HepG2 (cell line): ENCODE data around the gene EBF4. TPM values are rescaled to one million over a fixed set of nuclear protein-coding genes. Genes with fewer than 3 reads are reported as not detected.
A peak's percentile ranks its signal among the peaks of the same experiment; 100 is the strongest.

ENCODE experiments used
- EP300 ChIP-seq, 3 experiments: sonication (generic) in 1 of 3; formaldehyde crosslinking in 1 of 3; IDR thresholded peaks; 2 replicates each; pipeline versions ENCODE4 v1.5.1 to v1.6.1; 2011 to 2020; ENCODE audit warnings: low read depth in 2 of 3, low read length in 2 of 3, borderline replicate concordance in 1 of 3, improper control_type of control experiment in 1 of 3, mild to moderate bottlenecking in 1 of 3, missing genetic modification reagents in 1 of 3, moderate library complexity in 1 of 3
- HMGXB3 ChIP-seq: sonication (generic); formaldehyde crosslinking; IDR thresholded peaks from 2 replicates; pipeline ENCODE4 v1.4.0; 2020; ENCODE audit warnings: missing genetic modification reagents, borderline replicate concordance
- HNRNPUL1 ChIP-seq: fragments of 200-400 bp; formaldehyde crosslinking; IDR thresholded peaks from 2 replicates; pipeline ENCODE4 v1.6.1; 2017; ENCODE audit warnings: low read depth, mild to moderate bottlenecking, low read length, moderate library complexity
- MAZ ChIP-seq, 2 experiments: sonication (generic) in 1 of 2; formaldehyde crosslinking in 1 of 2; IDR thresholded peaks; 2 replicates each; pipeline versions ENCODE4 v1.5.0 to v1.6.1; 2012 to 2020; ENCODE audit warnings: low read depth in 2 of 2, mild to moderate bottlenecking in 2 of 2, borderline replicate concordance in 1 of 2, improper control_type of control experiment in 1 of 2, low read length in 1 of 2, missing genetic modification reagents in 1 of 2, moderate library complexity in 1 of 2
- NBN ChIP-seq: fragments of 450-650 bp; conservative IDR thresholded peaks from 2 replicates; pipeline ENCODE4 v1.6.1; 2017
- NFYC ChIP-seq: IDR thresholded peaks from 2 replicates; pipeline ENCODE4 v1.6.1; 2016; ENCODE audit warnings: missing genetic modification reagents, missing compliant biosample characterization
- PHB2 ChIP-seq: fragments of 450-650 bp; IDR thresholded peaks from 2 replicates; pipeline ENCODE4 v1.6.1; 2018; ENCODE audit not compliant: partially characterized antibody
- PHF8 ChIP-seq: sonication (generic); formaldehyde crosslinking; IDR thresholded peaks from 2 replicates; pipeline ENCODE4 v1.5.0; 2020; ENCODE audit warnings: missing genetic modification reagents
- SMAD1 ChIP-seq: sonication (generic); formaldehyde crosslinking; IDR thresholded peaks from 2 replicates; pipeline ENCODE4 v1.4.0; 2020; ENCODE audit warnings: missing genetic modification reagents, low read depth, mild to moderate bottlenecking, borderline replicate concordance
- ZNF225 ChIP-seq: sonication (generic); formaldehyde crosslinking; IDR thresholded peaks from 2 replicates; pipeline ENCODE4 v1.4.0; 2020; ENCODE audit warnings: mild to moderate bottlenecking, missing genetic modification reagents
- ZNF30 ChIP-seq: sonication (generic); formaldehyde crosslinking; IDR thresholded peaks from 2 replicates; pipeline ENCODE4 v1.5.0; 2020; ENCODE audit warnings: mild to moderate bottlenecking, missing genetic modification reagents
- ZNF773 ChIP-seq: sonication (generic); formaldehyde crosslinking; IDR thresholded peaks from 2 replicates; pipeline ENCODE4 v1.4.0; 2020; ENCODE audit warnings: missing genetic modification reagents, borderline replicate concordance
- ZNF839 ChIP-seq: sonication (generic); formaldehyde crosslinking; IDR thresholded peaks from 2 replicates; pipeline ENCODE4 v1.4.0; 2020; ENCODE audit warnings: missing genetic modification reagents, mild to moderate bottlenecking, borderline replicate concordance
- polyA plus RNA-seq, 8 experiments: library from polyadenylated mRNA; depleted of rRNA in 3 of 8; stranded (reverse) in 7 of 8; unstranded in 1 of 8; fragments of >200 nt; fragmentation: Illumina TruSeq in 4 of 8; extraction: Trizol in 4 of 8; gene quantifications; 2 replicates each; pipeline versions ENCODE4 v1.2.1 to v1.2.3, GENCODE V29; 2011 to 2016; ENCODE audit warnings: low read depth in 4 of 8, missing spikeins in 1 of 8, mixed read lengths in 1 of 8; ENCODE audit not compliant: insufficient read depth in 1 of 8
- total RNA-seq, 5 experiments: library from RNA; depleted of rRNA; stranded (reverse); fragments of >200 nt; fragmentation: Illumina TruSeq; extraction: Trizol; gene quantifications; 2 replicates each; pipeline ENCODE4 v1.2.3, GENCODE V29; 2016; ENCODE audit warnings: low read depth in 1 of 5
- TF ChIP-seq, protein P1 (sequence below): sonication (generic); formaldehyde crosslinking; IDR thresholded peaks from 2 replicates; pipeline ENCODE4 v1.8.0; 2022; ENCODE audit warnings: mild to moderate bottlenecking, missing genetic modification reagents, borderline replicate concordance
- TF ChIP-seq, protein P2 (sequence below): sonication (generic); formaldehyde crosslinking; IDR thresholded peaks from 2 replicates; pipeline ENCODE4 v1.4.0; 2020; ENCODE audit warnings: mild to moderate bottlenecking, low read depth, missing genetic modification reagents

The EBF4 gene
- total and polyA plus RNA-seq, 2 of the 13 experiments (the other 11 are each of a cell fraction or from before 2014, with no cell fraction given): 0.84 to 2.2 TPM

- TF ChIP-seq ZNF773 (CRISPR knock-in tag) (peak; percentile 76; the same call in 1 of the 2 replicates), PHB2 (no peak), HNRNPUL1 (no peak), NFYC (CRISPR knock-in tag) (peak; percentile 58; the same call in 1 of the 2 replicates), HMGXB3 (CRISPR knock-in tag) (peak; percentile 95), ZNF225 (peak; percentile 79; the same call in 1 of the 2 replicates), NBN (no peak), PHF8 (peak; percentile 98), EP300 (IDR thresholded peaks at IDR 0.05; ENCODE audit: low read depth in 2 of 2, low read length in 2 of 2) (peak; percentile 45 to 61; a peak in 3 of 4 replicates), EP300 (CRISPR knock-in tag; IDR thresholded peaks at IDR 0.05; ENCODE audit: borderline replicate concordance) (peak; percentile 66), ZNF30 (CRISPR knock-in tag) (no peak), MAZ (IDR thresholded peaks at IDR 0.05; ENCODE audit: borderline replicate concordance, low read depth, low read length) (no peak), MAZ (CRISPR knock-in tag; IDR thresholded peaks at IDR 0.05; ENCODE audit: low read depth) (peak; percentile 75; the same call in 1 of the 2 replicates), SMAD1 (CRISPR knock-in tag) (peak; percentile 88; the same call in 1 of the 2 replicates), ZNF839 (CRISPR knock-in tag) (peak; percentile 88; the same call in 1 of the 2 replicates)
- TF ChIP-seq, protein P1, sequence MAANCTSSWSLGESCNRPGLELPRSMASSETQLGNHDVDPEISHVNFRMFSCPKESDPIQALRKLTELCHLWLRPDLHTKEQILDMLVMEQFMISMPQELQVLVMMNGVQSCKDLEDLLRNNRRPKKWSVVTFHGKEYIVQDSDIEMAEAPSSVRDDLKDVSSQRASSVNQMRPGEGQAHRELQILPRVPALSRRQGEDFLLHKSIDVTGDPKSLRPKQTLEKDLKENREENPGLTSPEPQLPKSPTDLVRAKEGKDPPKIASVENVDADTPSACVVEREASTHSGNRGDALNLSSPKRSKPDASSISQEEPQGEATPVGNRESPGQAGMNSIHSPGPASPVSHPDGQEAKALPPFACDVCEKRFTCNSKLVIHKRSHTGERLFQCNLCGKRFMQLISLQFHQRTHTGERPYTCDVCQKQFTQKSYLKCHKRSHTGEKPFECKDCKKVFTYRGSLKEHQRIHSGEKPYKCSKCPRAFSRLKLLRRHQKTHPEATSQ (CRISPR knock-in tag): peak; percentile 82; the same call in 1 of the 2 replicates
- TF ChIP-seq, protein P2, sequence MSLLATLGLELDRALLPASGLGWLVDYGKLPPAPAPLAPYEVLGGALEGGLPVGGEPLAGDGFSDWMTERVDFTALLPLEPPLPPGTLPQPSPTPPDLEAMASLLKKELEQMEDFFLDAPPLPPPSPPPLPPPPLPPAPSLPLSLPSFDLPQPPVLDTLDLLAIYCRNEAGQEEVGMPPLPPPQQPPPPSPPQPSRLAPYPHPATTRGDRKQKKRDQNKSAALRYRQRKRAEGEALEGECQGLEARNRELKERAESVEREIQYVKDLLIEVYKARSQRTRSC (CRISPR knock-in tag): no peak; the same call in 1 of the 2 replicates
Observed at GRCh38 chr20:2663887-2664719, 28.5 kb upstream of the EBF4 start, which contains the start of gene IDH3B (continued).
